Activated naive CD4-positive, alpha-beta T cell treated with anti-CD3 and anti-CD28 coated beads for 36 hours (primary cell): Measurements from ENCODE around the gene C9orf153. TPM values are rescaled to one million over a fixed set of nuclear protein-coding genes. Genes with fewer than 3 reads are reported as not detected.
"Not testable (repeated sequence)": the region's sequence is repeated elsewhere in the genome, so short reads cannot be mapped to it uniquely, and the experiment has no call there.

Experiments used
- CTCF ChIA-PET: fragments of 350-600 bp; sonication (Branson Sonifier 250); formaldehyde crosslinking; loops from one replicate; lab custom pipeline; 2021; ENCODE audit warnings: antibody characterized with exemption; lab: Charles Lee
- DNase-seq: peaks from one replicate; pipeline ENCODE4 v3.0.0-alpha.2; 2020
- H3K27ac Mint-ChIP-seq: one replicate; pipeline ENCODE4 v1.8.0; 2021; ENCODE audit warnings: mild to moderate bottlenecking, mixed read lengths
- H3K27me3 Mint-ChIP-seq: one replicate; pipeline ENCODE4 v1.8.0; 2021; ENCODE audit warnings: low read depth, mixed read lengths
- H3K36me3 Mint-ChIP-seq: one replicate; pipeline ENCODE4 v1.8.0; 2021; ENCODE audit warnings: low read depth, mixed read lengths
- H3K4me1 Mint-ChIP-seq: one replicate; pipeline ENCODE4 v1.8.0; 2021; ENCODE audit warnings: low read depth, mixed read lengths
- H3K4me3 Mint-ChIP-seq: one replicate; pipeline ENCODE4 v1.8.0; 2021; ENCODE audit warnings: mild to moderate bottlenecking, moderate library complexity, mixed read lengths
- H3K9me3 Mint-ChIP-seq: one replicate; pipeline ENCODE4 v1.8.0; 2021; ENCODE audit warnings: mixed read lengths
- intact Hi-C: fragments of 100-400 bp; cut with micrococcal nuclease; formaldehyde crosslinking; loops from one replicate; pipeline ENCODE4 v1.15.1; 2023
- total RNA-seq, 2 experiments: library from RNA; stranded (reverse); gene quantifications; one replicate each; pipeline ENCODE4 v1.2.3, GENCODE V29; 2021

Gene C9orf153
- total RNA-seq, 2 experiments from 2014 or later: 0.31 to 0.40 TPM

- Mint-ChIP-seq H3K27ac (no peak overlapping the region), H3K9me3 (no peaks in the 10 kb centered on the region), H3K4me1 (no peaks in the 10 kb centered on the region), H3K4me3 (no peak overlapping the region), H3K36me3 (no peaks in the 10 kb centered on the region), H3K27me3 (peaks cover 3% of the 10 kb centered on the region)
- CTCF ChIA-PET: no interaction called here
- DNase-seq: no peak
- intact Hi-C loops: no loop called here
These were observed 42.2 kb downstream of the C9orf153 start for GRCh38 chr9:86217076-86217755.

GRCh38 chr9:86207193-86207592 is 52.3 kb downstream of the C9orf153 start:
- CTCF ChIA-PET: no interaction called here
- intact Hi-C loops: no loop called here

GRCh38 chr9:86202338-86202882 is 57.0 kb downstream of the C9orf153 start:
- H3K27ac Mint-ChIP-seq: no peak overlapping the region
- CTCF ChIA-PET: interaction anchor here (0.5 to 2.0 kb wide), 29 partner anchors 9 to 1908 kb away, joined by 3 to 9 read pairs (median 3); partner anchors contain the start of gene ISCA1
- no peaks in the 10 kb centered on the region for H3K4me1 Mint-ChIP-seq
- intact Hi-C loops: loop anchor here (1.0 to 5.0 kb wide), 4 partner anchors 75 to 1122 kb away; partner anchors contain the start of gene TUT7
- peaks cover 3% of the 10 kb centered on the region for H3K27me3 Mint-ChIP-seq
- no peak overlapping the region for H3K4me3 Mint-ChIP-seq
- H3K36me3 Mint-ChIP-seq: no peaks in the 10 kb centered on the region
- H3K9me3 Mint-ChIP-seq: no peaks in the 10 kb centered on the region
- DNase-seq: peak; percentile 23

More at GRCh38 chr9:86207193-86207592, 52.3 kb downstream of the C9orf153 start:
- peaks cover 4% of the 10 kb centered on the region for H3K27me3 Mint-ChIP-seq
- H3K4me3 Mint-ChIP-seq: no peak overlapping the region
- H3K9me3 Mint-ChIP-seq: no peaks in the 10 kb centered on the region
- no peak for DNase-seq
- H3K27ac Mint-ChIP-seq: no peak overlapping the region
- no peaks in the 10 kb centered on the region for H3K36me3 Mint-ChIP-seq
- H3K4me1 Mint-ChIP-seq: no peaks in the 10 kb centered on the region

GRCh38 chr9:86201474-86202337 is 57.8 kb downstream of the C9orf153 start:
- H3K4me3 Mint-ChIP-seq: no peak overlapping the region
- no peaks in the 10 kb centered on the region for H3K9me3 Mint-ChIP-seq
- intact Hi-C loops: loop anchor here (1.0 to 5.0 kb wide), 4 partner anchors 76 to 1123 kb away; partner anchors contain the start of gene TUT7
- H3K27ac Mint-ChIP-seq: no peak overlapping the region
- H3K27me3 Mint-ChIP-seq: peaks cover 3% of the 10 kb centered on the region
- DNase-seq: no peak
- CTCF ChIA-PET: interaction anchor here (0.5 to 2.0 kb wide), 29 partner anchors 10 to 1908 kb away, joined by 3 to 9 read pairs (median 4); partner anchors contain the start of gene ISCA1
- H3K4me1 Mint-ChIP-seq: no peaks in the 10 kb centered on the region
- H3K36me3 Mint-ChIP-seq: no peaks in the 10 kb centered on the region

DNA sequence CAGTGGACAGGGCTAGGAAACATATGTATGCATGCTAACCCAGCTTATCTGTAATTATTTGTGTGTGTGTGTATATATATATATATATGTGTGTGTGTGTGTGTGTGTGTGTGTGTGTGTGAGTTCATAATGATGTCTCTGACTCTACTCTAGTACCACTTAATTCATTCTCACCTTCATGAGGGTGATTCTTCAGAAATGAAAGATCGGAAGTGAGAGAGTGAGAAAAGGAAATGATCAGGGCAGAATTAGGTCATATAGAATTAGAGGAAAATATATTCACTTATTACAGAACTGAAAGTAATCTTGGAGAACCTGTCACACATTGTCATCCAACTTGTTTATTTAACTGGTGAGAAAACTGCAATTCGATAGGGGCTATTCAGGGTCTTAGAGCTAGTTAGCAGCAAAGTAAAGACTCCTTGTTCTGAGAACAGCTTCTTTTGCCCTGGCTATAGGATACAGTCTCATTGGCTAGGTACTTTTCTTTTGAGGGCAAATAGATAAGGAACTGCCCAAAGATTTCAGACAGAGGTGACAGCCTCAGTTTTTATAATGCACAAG is 58.8 kb downstream of the C9orf153 start:
- Mint-ChIP-seq H3K27me3 (peaks cover 3% of the 10 kb centered on the region), H3K27ac (no peak overlapping the region), H3K36me3 (no peaks in the 10 kb centered on the region), H3K4me3 (no peak overlapping the region), H3K4me1 (no peaks in the 10 kb centered on the region), H3K9me3 (no peaks in the 10 kb centered on the region)
- intact Hi-C loops: loop anchor here (5.0 kb wide), 3 partner anchors 77 to 212 kb away; partner anchors contain the start of gene TUT7
- CTCF ChIA-PET: interaction anchor here (0.6 to 0.7 kb wide), 2 partner anchors 90 to 460 kb away, joined by 3 read pairs; no protein-coding TSS in a partner anchor
- no peak for DNase-seq

DNA sequence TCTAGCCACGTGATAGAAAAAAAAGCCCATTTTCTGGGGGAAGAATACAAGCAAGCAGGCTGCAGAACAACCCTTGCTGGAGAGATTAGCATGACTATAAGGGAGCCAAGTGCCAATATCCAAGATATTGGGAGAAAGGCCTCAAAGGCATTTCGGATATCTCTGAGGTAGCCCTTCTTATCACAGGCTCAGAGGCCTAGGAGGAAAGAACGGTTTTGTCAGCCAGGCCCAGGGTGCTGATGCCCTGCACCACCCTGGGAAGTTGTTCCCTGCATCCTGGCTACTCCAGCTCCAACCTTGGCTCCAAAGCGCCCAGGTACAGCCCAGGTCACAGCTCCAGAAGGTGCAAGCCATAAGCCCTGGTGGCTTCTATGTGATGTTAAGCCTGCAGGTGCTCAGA is 66.4 kb downstream of the C9orf153 start:
- no peaks in the 10 kb centered on the region for H3K4me1 Mint-ChIP-seq
- CTCF ChIA-PET: interaction anchor here (0.5 to 0.9 kb wide), 2 partner anchors 9 to 1883 kb away, joined by 3 read pairs; no protein-coding TSS in a partner anchor
- H3K27me3 Mint-ChIP-seq: no peaks in the 10 kb centered on the region
- DNase-seq: no peak
- peaks cover 27% of the 10 kb centered on the region for H3K9me3 Mint-ChIP-seq
- H3K27ac Mint-ChIP-seq: no peak overlapping the region
- no peak overlapping the region for H3K4me3 Mint-ChIP-seq
- intact Hi-C loops: no loop called here
- H3K36me3 Mint-ChIP-seq: no peaks in the 10 kb centered on the region

DNA sequence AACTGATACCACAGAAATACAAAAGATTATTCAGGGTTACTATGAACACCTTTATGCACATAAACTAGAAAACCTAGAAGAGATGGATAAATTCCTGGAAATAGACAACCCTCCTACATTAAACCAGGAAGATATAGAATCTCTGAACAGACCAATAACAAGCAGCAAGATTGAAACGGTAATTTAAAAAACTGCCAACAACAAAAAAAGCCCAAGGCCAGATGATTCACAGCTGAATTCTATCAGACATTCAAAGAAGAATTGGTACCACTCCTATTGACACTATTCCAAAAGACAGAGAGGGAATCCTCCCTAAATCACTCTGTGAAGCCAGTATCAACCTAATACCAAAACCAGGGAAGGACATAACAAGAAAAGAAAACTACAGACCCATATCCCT is 68.8 kb downstream of the C9orf153 start:
- CTCF ChIA-PET: interaction anchor here (0.8 kb wide), 1 partner anchor 11 kb away, joined by 3 read pairs; no protein-coding TSS in a partner anchor
- not testable (repeated sequence) for H3K27ac Mint-ChIP-seq

GRCh38 chr9:86187121-86187520 is 72.3 kb downstream of the C9orf153 start:
- H3K27me3 Mint-ChIP-seq: peaks cover 4% of the 10 kb centered on the region
- H3K9me3 Mint-ChIP-seq: peaks cover 12% of the 10 kb centered on the region
- DNase-seq: no peak
- intact Hi-C loops: no loop called here
- no peak overlapping the region for H3K4me3 Mint-ChIP-seq
- H3K27ac Mint-ChIP-seq: no peak overlapping the region
- peaks cover 2% of the 10 kb centered on the region for H3K36me3 Mint-ChIP-seq
- CTCF ChIA-PET: no interaction called here
- no peaks in the 10 kb centered on the region for H3K4me1 Mint-ChIP-seq

More for the DNA sequence above, 68.8 kb downstream of the C9orf153 start:
- DNase-seq, H3K4me1 Mint-ChIP-seq, H3K27me3 Mint-ChIP-seq, H3K4me3 Mint-ChIP-seq, H3K36me3 Mint-ChIP-seq, intact Hi-C loops: not testable (repeated sequence)
- H3K9me3 Mint-ChIP-seq: peaks cover 27% of the 10 kb centered on the region

- intact Hi-C loops: no loop called here
- Mint-ChIP-seq H3K36me3 (peaks cover 2% of the 10 kb centered on the region), H3K9me3 (peaks cover 11% of the 10 kb centered on the region), H3K4me3 (no peak overlapping the region), H3K4me1 (no peaks in the 10 kb centered on the region), H3K27me3 (peaks cover 4% of the 10 kb centered on the region), H3K27ac (no peak overlapping the region)
- DNase-seq: no peak
- CTCF ChIA-PET: no interaction called here
These were observed 72.8 kb downstream of the C9orf153 start for GRCh38 chr9:86186696-86187095.

DNA sequence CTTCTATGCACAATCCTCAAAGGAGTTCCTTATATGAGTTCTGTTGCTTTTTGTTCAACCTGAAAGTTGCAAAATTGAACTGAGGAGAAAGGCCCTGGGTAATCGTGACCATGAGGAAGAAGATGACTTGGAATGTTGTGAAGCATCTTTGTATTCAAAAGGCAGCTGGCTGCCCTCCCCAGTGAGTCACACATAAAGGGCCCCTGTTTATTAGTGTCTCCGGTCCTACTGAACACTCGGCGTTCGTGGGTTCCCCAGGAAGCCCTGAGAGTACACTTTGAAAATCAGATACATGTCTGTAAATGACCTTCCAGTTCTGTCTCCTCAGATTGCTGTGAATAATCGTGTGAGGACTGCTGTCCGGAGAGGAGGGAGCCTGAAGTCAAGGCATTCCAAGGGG is 73.6 kb downstream of the C9orf153 start:
- H3K4me1 Mint-ChIP-seq: no peaks in the 10 kb centered on the region
- peaks cover 2% of the 10 kb centered on the region for H3K36me3 Mint-ChIP-seq
- intact Hi-C loops: no loop called here
- H3K4me3 Mint-ChIP-seq: no peak overlapping the region
- no peak overlapping the region for H3K27ac Mint-ChIP-seq
- peaks cover 5% of the 10 kb centered on the region for H3K9me3 Mint-ChIP-seq
- CTCF ChIA-PET: no interaction called here
- DNase-seq: no peak
- H3K27me3 Mint-ChIP-seq: peaks cover 4% of the 10 kb centered on the region

- no peak overlapping the region for H3K27ac Mint-ChIP-seq
- intact Hi-C loops: no loop called here
- H3K9me3 Mint-ChIP-seq: no peaks in the 10 kb centered on the region
- no peaks in the 10 kb centered on the region for H3K4me1 Mint-ChIP-seq
- peaks cover 4% of the 10 kb centered on the region for H3K27me3 Mint-ChIP-seq
- H3K4me3 Mint-ChIP-seq: no peak overlapping the region
- H3K36me3 Mint-ChIP-seq: peaks cover 2% of the 10 kb centered on the region
- DNase-seq: no peak
- CTCF ChIA-PET: interaction anchor here (1.2 kb wide), 1 partner anchor 15 kb away, joined by 3 read pairs; no protein-coding TSS in a partner anchor
These were observed 75.3 kb downstream of the C9orf153 start for GRCh38 chr9:86184138-86184524.
